ENCODE data around the gene ERMARD. TPM values are rescaled to one million over a fixed set of nuclear protein-coding genes. Genes with fewer than 3 reads are reported as not detected.
"Not testable (repeated sequence)": the region's sequence is repeated elsewhere in the genome, so short reads cannot be mapped to it uniquely, and the experiment has no call there.

The ERMARD gene
- total RNA-seq, 1 donor: 10.9 TPM

DNA sequence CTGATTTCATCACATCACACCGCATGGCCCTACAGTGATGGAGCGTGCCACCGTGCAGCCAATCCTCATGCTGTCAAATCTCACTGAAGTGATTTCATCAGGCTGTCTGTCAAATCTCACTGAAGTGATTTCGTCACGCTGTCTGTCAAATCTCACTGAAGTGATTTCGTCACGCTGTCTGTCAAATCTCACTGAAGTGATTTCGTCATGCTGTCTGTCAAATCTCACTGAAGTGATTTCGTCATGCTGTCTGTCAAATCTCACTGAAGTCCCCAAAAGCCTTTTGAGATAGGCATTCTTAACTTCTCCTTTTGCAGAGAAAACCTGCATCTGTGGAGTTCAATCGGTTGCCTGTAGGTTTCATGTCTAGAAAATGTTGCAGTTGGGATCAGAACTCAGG, 14.4 kb downstream of the ERMARD start:
- H3K4me1 ChIP-seq (ENCODE audit: insufficient read depth, low read length); H3K4me3 ChIP-seq (ENCODE audit: low read length); H3K9me3 ChIP-seq (ENCODE audit: low read depth, low read length); H3K27me3 ChIP-seq (ENCODE audit: insufficient read depth, low read length): not testable (repeated sequence)

DNA sequence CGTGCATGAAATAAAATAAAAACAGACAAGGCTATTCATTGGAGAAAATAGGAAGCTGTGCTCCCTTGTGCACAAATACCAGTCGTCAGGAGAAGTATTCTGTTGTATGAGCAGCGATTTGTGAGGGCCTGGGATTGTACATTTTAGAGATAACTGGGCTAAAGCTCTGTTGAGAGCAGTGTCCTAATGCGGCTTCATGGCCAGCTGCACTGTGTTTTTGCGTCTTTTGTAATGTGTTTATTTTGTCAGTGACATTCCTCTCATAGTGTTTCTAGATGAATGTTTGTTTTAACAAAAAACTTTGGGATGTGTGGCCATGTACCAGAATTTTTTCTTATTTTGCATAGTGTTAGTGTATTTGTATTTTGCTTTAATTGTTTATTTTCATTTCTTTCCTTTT, 14.8 kb downstream of the ERMARD start:
- Histone ChIP-seq H3K27me3 (ENCODE audit: insufficient read depth, low read length) (no peaks in the 10 kb centered on the region), H3K4me3 (ENCODE audit: low read length) (no peak overlapping the region), H3K4me1 (ENCODE audit: insufficient read depth, low read length) (no peaks in the 10 kb centered on the region), H3K9me3 (ENCODE audit: low read depth, low read length) (no peaks in the 10 kb centered on the region)

DNA sequence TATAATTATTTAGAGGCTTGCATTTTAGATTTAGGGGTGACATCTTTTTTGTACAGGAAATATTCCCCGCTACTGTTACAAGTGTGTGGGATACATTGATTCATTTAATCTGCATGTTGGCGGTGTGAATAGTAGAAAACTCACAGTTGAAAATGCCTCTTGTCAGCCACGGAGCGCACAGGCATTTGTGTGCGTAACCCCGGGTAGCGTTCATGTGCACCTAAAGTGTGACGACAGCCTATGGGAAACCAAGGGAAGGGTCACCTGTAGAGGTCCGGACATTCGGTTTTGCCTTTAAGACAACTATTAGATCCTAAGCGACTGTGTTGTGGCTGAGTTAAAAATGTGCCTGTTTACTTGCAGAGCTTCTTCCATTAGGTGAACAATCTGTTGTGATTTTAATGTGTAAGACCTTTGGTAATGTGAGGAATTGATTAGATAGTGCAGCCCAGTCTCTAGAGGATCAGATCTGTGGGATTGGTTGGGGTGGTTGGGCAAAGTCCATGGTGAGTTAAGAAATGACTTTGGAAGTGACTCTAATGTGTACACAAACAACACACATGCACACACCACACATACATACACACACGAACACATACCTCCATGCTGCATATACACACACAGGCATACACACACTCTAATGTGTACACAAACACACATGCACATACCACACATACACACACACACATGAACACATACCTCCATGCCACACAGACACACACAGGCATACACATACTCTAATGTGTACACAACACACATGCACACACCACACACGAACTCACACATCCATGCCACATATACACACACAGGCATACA, 15.7 kb downstream of the ERMARD start:
- no peaks in the 10 kb centered on the region for H3K9me3 ChIP-seq (ENCODE audit: low read depth, low read length)
- H3K4me3 ChIP-seq (ENCODE audit: low read length): no peak overlapping the region
- H3K4me1 ChIP-seq (ENCODE audit: insufficient read depth, low read length): no peaks in the 10 kb centered on the region
- no peaks in the 10 kb centered on the region for H3K27me3 ChIP-seq (ENCODE audit: insufficient read depth, low read length)

DNA sequence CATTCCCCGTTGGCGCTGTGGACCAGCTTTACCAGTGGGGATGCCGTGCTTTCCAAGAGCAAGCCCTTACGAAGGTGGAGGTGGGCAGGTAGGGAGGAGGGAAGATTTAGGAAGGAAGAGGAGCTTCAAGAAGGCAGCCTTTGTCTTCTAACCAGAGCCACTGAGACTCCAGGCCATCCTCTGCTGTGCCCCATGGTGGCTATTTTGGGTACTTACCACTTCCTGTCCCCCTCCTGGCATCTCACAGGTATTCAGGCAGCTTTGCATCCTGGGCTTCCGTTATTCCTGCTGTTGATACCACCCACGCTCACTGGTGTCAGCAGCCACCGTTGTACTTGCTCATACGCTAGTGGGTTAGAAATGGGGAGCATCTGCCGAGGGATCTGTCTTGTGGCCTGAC, 22.9 kb downstream of the ERMARD start:
- no peaks in the 10 kb centered on the region for H3K4me1 ChIP-seq (ENCODE audit: insufficient read depth, low read length)
- H3K27me3 ChIP-seq (ENCODE audit: insufficient read depth, low read length): no peaks in the 10 kb centered on the region
- no peak overlapping the region for H3K4me3 ChIP-seq (ENCODE audit: low read length)
- H3K9me3 ChIP-seq (ENCODE audit: low read depth, low read length): no peaks in the 10 kb centered on the region

DNA sequence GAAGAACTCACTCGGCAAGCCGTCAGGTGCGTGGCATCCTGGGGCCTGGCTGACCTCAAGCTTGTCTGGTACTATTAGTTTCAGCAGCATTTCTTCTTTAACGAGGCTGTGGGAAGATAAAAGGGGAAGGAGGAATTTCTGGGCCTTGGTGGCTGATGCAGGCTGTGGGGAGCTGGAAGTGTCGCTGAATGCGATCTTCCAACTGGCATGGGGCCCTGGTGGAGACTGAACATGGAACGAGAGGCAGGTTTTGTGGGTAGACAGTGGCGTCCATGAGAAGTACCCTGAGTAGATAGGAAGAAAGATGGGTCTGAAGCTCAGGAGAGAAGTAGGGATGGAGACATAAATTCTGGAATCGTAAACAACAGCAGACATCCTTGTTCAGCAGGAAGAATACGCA, 23.9 kb downstream of the ERMARD start:
- Histone ChIP-seq H3K4me3 (ENCODE audit: low read length) (no peak overlapping the region), H3K9me3 (ENCODE audit: low read depth, low read length) (no peaks in the 10 kb centered on the region), H3K4me1 (ENCODE audit: insufficient read depth, low read length) (no peaks in the 10 kb centered on the region)

DNA sequence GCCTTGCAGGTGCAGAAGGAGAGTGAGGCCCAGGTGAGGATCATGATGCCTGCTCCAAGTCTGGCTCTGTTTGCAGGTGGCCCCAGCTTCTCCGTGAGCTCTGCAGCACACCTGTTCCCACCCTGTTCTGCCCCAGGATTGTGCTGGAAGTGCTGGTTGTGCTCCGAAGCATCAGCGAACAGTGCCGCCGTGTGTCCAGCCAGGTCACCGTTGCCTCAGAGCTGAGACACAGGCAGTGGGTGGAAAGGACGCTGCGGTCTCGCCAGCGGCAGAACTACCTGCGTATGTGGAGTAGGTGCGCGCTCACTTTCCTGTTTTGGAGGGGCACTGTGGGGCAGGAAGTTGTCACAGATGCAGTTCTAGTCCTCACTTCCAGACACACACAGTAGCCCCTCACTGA, 25.0 kb downstream of the ERMARD start:
- Histone ChIP-seq H3K4me3 (ENCODE audit: low read length) (no peak overlapping the region), H3K4me1 (ENCODE audit: insufficient read depth, low read length) (no peaks in the 10 kb centered on the region), H3K27me3 (ENCODE audit: insufficient read depth, low read length) (no peaks in the 10 kb centered on the region), H3K9me3 (ENCODE audit: low read depth, low read length) (no peaks in the 10 kb centered on the region)

More for the DNA sequence above, 23.9 kb downstream of the ERMARD start:
- H3K27me3 ChIP-seq (ENCODE audit: insufficient read depth, low read length): no peaks in the 10 kb centered on the region

DNA sequence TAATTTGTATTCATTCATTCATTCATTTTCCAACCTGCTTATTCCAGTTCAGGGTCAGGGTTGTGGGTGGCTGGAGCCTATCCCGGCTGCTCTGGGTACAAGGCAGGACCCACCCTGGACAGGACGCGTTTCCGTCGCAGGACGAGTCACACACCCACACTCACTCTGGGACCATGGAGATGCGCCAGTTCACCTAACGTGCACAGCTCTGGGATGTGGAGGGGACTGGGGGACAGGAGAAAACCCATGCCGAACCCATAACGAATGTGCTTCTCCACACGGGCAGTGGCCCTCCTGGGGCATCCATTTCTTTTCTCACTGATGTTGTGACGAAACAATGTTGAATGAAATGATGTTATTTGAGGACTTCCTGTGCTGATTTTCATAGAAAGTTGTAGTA, 26.5 kb downstream of the ERMARD start:
- H3K27me3 ChIP-seq (ENCODE audit: insufficient read depth, low read length): no peaks in the 10 kb centered on the region
- H3K9me3 ChIP-seq (ENCODE audit: low read depth, low read length): no peaks in the 10 kb centered on the region
- no peaks in the 10 kb centered on the region for H3K4me1 ChIP-seq (ENCODE audit: insufficient read depth, low read length)
- H3K4me3 ChIP-seq (ENCODE audit: low read length): no peak overlapping the region

DNA sequence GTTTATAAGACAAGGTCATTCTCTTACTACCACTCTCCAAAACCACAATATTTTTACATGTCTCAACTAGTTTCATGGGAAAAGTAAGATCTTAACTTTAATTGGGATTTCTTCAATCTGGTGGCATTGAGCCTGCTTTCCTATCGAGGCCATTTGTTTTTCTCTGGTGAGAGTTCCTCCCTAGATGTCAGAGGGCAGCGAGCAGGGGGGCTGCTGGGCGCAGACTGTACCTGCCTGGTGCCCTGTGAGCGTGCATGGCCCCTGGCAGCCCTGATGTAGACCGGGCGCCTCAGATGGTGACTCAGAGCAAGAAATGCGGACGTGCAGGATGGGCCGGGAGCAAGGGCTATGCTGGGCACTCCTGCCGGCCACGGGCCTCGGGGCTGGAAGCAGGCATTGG, 27.2 kb downstream of the ERMARD start:
- H3K9me3 ChIP-seq (ENCODE audit: low read depth, low read length): no peaks in the 10 kb centered on the region
- no peaks in the 10 kb centered on the region for H3K4me1 ChIP-seq (ENCODE audit: insufficient read depth, low read length)
- no peaks in the 10 kb centered on the region for H3K27me3 ChIP-seq (ENCODE audit: insufficient read depth, low read length)
- H3K4me3 ChIP-seq (ENCODE audit: low read length): no peak overlapping the region

DNA sequence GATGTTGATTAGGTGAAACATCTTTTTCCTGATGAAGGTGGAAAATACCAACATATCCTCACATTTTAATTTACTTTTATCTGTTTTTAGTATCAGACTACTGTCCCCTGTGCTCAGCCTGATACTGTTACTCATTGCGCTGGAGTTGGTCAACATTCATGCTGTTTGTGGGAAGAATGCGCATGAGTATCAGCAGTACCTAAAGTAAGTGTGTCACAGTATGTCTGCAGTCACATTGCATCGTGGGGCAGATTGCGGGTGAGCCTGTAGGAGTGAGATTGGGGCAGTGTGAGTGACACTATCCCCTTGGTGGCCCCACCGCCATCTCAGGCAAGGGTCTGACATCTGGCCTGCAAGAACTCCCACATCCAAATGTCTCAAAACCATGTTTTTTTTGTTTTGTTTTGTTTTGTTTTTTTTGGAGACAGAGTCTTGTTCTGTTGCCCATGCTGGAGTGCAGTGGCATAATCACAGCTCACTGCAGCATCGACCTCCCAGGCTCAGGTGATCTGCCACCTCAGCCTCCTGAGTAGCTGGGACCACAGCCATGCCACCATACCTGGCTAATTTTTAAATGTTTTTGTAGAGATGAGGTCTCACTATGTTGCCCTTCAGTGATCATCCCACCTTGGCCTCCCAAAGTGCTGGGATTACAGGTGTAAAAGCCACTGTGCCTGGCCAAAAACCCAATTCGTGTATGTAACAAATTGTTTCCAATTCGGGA, 27.8 kb downstream of the ERMARD start:
- no peaks in the 10 kb centered on the region for H3K27me3 ChIP-seq (ENCODE audit: insufficient read depth, low read length)
- H3K4me3 ChIP-seq (ENCODE audit: low read length): no peak overlapping the region
- no peaks in the 10 kb centered on the region for H3K4me1 ChIP-seq (ENCODE audit: insufficient read depth, low read length)
- no peaks in the 10 kb centered on the region for H3K9me3 ChIP-seq (ENCODE audit: low read depth, low read length)

DNA sequence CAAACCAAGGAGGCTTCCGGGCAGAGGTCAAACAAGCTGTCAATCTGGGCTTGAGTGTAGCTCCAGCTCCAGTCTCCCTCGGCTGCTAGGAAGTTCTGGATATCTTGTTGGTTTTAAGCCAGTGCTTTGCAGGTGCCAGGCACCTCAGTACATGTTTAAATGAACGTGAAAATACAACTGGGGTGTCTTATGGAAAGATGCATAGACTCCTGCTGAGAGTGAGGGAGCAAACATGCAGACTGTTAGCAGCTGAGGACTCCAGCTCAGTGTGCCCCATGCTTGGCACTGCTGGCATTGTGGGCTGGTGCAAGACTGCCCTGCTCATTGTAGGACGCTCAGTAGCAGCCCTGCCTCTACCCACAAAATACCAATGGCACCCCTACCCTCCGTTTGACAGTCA, 28.5 kb downstream of the ERMARD start:
- H3K27me3 ChIP-seq (ENCODE audit: insufficient read depth, low read length): no peaks in the 10 kb centered on the region
- H3K9me3 ChIP-seq (ENCODE audit: low read depth, low read length): no peaks in the 10 kb centered on the region
- H3K4me1 ChIP-seq (ENCODE audit: insufficient read depth, low read length): no peaks in the 10 kb centered on the region
- H3K4me3 ChIP-seq (ENCODE audit: low read length): no peak overlapping the region

DNA sequence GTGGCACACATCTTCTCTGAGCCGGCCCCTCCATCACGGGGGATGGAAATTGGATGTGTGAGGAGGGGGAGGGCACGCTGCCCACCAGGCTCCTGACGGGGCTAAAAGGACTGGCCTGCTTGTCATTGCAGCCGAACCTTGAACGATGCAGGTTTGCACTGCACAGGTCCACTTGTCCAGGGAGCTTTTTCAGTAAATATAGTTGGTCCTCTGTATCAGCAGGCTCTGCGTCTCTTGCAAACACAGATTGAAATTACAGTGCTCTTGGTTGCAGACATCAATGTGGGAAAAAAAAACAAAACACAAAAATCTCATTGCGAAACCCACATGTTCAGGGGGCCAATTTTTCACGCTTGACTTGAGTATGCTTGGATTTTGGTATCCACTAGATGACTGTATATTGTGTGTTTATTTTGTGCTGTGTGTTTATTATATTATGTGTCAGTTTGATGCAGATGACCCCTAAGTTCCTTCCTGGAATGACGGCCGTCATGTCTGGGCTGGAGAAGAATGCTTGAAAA, 29.2 kb downstream of the ERMARD start:
- Histone ChIP-seq H3K4me1 (ENCODE audit: insufficient read depth, low read length) (no peaks in the 10 kb centered on the region), H3K27me3 (ENCODE audit: insufficient read depth, low read length) (no peaks in the 10 kb centered on the region), H3K4me3 (ENCODE audit: low read length) (no peak overlapping the region), H3K9me3 (ENCODE audit: low read depth, low read length) (no peaks in the 10 kb centered on the region)

DNA sequence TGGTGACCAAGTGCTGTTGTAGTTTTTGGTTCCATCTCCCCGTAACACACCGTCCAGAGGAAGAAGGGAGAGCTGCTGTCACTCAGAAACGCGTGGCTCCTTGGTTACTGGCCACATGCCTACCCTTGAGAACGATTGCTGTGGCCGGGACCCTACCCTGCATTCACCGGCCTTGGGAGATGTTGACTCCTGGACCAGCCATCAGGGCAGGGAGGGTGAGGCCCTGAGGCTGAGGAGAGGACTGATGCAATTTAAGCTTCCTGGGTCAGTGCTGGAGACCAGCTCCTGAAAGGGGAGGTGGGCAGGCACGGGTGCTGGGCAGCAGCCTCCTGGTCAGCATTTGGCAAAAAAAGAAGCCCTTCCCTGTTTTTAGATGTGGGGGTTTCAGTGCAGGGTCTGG, 31.5 kb downstream of the ERMARD start:
- no peaks in the 10 kb centered on the region for H3K9me3 ChIP-seq (ENCODE audit: low read depth, low read length)
- H3K4me3 ChIP-seq (ENCODE audit: low read length): no peak overlapping the region
- H3K4me1 ChIP-seq (ENCODE audit: insufficient read depth, low read length): no peaks in the 10 kb centered on the region
- no peaks in the 10 kb centered on the region for H3K27me3 ChIP-seq (ENCODE audit: insufficient read depth, low read length)

DNA sequence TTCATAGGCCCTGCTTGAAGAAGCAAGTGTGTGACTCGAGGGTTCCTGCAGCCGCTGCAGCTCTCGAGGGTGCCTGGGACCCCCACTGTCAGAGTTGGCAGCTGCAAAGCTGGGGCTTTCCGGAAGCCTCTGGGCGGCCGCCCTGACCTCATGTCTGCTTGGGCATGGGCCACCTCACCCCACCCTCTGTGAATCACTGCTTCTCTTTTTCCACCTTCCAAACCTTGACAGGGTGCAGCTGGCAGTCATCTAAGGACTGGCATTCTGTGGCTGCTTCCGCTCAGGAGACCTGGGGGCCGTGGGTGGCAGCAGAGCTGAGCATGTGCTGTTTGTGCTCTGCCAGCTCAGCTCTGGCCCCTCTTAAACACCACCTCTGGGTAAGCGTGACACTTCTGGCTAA, 32.0 kb downstream of the ERMARD start:
- Histone ChIP-seq H3K27me3 (ENCODE audit: insufficient read depth, low read length) (no peaks in the 10 kb centered on the region), H3K4me1 (ENCODE audit: insufficient read depth, low read length) (no peaks in the 10 kb centered on the region), H3K4me3 (ENCODE audit: low read length) (no peak overlapping the region), H3K9me3 (ENCODE audit: low read depth, low read length) (no peaks in the 10 kb centered on the region)

DNA sequence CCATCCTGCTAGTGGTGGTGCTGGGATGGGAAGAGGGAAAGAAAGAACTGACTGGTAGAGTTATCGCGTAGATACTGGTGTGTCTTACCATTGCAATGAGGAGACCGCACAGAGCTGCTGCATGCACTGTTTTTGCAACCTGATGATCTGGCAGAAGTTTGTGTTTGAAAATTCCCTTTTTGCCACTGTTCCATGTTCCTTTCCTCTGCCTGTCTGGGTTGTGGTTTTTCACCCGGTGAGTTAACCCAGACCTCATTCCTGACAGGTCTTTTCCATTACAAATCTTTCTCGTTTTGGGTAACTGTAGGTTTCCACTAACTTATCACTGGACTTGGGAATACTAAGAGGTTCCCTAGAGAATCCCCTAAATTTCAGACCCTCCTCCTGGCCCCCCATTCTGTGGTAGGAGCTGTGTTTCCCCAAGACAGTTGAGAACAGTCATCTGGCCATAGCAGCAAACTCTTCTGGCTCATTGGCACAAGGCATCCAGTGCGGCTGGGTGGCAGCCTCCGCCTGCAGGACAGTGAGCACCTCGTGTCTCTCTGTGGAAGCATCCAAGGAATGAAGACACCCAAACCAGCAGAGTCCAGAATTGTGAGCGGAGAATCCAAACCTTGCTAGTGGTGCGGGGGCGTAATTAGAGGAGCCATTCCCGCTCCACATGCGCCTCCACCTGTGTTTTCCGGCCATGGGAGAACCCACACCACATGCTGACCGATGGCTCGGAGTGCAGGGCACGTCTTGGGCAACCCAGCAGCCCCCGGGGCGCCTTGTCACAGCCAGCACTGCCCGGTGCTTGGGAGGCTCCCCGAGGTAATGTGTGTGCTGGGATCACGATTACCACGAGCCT, 32.8 kb downstream of the ERMARD start:
- Histone ChIP-seq H3K9me3 (ENCODE audit: low read depth, low read length) (no peaks in the 10 kb centered on the region), H3K4me1 (ENCODE audit: insufficient read depth, low read length) (no peaks in the 10 kb centered on the region), H3K4me3 (ENCODE audit: low read length) (no peak overlapping the region), H3K27me3 (ENCODE audit: insufficient read depth, low read length) (no peaks in the 10 kb centered on the region)

DNA sequence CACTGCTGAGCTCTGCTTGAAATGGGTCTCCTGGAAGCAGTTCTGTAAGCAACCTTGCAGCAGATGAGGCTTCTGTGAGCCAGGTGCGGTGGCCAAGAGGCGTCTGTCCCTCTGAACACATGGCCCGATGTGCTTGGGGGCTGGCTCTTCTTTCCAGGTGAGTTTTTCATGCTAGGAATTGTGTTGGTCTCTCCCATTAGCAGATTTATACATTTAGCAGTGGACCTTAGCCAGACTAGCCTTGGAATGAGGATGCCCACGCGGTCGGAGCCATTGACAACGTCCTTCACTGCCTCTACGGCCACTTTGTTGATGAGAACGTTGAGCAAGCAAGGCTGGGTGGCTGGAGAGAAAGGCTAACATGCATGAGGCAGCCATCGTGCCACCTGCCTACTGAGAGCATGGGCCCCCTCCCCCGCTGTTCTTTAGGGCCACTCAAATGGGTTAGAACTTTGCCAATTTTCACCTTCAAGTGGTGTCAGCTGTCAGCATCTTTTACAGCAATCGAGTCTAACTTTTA, 33.5 kb downstream of the ERMARD start:
- no peak overlapping the region for H3K4me3 ChIP-seq (ENCODE audit: low read length)
- no peaks in the 10 kb centered on the region for H3K9me3 ChIP-seq (ENCODE audit: low read depth, low read length)
- peaks cover 4% of the 10 kb centered on the region for H3K27me3 ChIP-seq (ENCODE audit: insufficient read depth, low read length)
- peaks cover 4% of the 10 kb centered on the region for H3K4me1 ChIP-seq (ENCODE audit: insufficient read depth, low read length)

Measured in mononuclear cell (primary cell).